Stimulated activated CD4-positive, alpha-beta T cell treated with anti-CD3 and anti-CD28 coated beads, Interleukin-15, amount 100 ng/mL, for 48 hours (primary cell): ENCODE measurements around the gene TAF6L.
"Not testable (repeated sequence)": the region's sequence is repeated elsewhere in the genome, so short reads cannot be mapped to it uniquely, and the experiment has no call there.

Experiments used
- DNase-seq, 2 donors: peaks; one replicate each; pipeline ENCODE4 v3.0.0-alpha.2; 2020; ENCODE audit warnings: low read depth in 2 of 2

Gene TAF6L

DNA sequence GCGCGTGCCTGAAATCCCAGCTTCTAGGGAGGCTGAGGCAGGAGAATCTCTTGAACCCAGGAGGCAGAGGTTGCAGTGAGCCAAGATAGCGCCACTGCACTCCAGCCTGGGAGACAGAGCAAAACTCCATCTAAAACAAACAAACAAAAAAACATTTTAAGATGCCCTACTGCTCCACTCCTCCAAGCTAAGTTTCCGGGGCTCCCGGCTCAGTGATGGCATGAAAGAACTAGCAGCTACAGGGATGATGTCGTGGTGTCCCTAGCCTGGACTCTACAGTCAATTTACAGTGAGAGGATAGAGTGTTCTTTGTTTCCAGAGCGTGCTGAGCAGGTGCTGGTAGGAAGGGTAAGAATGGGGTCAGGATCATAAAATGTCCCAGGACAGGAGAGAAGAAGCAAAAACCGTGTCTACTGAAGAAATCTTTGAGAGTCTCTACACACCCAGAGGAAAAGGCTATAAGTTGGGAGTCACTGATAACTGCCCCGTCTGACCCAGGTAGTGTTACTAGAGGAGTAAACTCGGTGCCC lies 16.0 kb upstream of the TAF6L start:
- no peak for DNase-seq

DNA sequence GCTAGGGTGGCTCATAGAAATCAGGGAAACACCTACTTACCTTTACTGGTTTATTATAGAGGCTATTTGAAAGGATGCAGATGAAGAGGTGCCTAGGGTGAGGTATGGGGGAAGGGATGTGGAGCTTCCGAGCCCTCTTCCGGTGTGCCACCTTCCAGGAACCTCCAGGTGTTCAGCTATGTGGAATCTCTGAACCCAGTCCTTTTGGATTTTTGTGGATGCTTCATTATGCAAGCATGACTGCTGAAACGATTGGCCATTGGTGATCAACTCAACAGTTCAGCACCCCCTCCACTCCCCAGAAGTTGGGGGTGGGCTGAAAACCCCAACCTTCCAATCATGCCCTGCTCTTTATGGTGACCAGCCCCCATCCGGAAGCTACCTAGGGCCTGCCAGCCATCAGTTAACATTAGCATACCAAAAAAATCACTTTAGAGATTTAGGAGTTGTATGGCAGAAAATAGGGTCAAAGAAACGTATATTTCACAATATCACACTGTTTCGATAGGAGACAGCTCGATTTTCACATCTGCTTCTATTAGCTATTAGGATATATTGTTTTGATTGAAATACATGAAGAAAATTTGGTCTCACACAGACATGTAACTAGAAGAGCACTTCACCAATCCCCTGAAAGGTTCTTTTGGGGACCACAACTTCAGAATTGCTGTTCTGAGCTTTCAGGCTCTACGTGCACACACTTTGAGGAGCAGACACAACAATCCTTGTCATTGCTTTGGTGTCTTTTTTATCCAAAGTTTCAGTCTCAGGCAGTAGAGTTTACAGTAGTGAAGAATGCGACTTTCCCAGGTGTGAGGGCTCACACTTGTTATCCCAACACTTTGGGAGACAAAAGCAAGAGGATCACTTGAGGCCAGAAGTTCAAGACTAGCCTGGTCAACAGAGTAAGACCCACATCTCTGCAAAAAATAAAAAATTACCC lies 13.1 kb upstream of the TAF6L start:
- DNase-seq: no peak

DNA sequence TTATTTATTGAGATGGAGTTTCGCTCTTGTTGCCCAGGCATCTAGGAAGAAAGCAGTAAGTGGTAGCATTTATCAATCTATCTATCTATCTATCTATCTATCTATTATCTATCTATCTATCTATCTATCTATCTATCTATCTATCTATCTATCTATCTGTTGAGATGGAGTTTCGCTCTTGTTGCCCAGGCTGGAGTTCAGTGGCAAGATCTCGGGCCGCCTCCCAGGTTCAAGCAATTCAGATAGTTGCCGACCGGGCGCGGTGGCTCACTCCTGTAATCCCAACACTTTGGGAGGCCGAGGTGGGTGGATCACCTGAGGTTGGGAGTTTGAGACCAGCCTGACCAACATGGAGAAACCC lies 10.3 kb upstream of the TAF6L start:
- not testable (repeated sequence) for DNase-seq

DNA sequence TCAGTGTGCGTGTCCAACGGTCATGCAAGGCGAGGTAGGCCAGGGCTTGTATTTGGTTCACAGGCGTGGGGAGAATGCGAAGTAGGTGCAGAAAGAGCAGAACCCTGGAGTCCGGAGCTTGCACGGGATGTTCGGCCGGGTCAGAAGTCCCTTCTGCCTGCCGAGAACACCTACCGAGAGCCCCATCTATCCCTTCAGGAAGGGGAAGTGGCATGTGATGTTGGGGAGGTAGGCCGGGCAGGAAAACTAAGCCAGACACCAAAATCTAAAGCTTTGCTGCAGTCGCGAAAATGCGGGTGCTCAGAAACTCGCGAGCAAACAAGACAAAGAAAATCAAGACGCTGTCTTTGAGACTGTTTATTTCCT lies 435 bp upstream of the TAF6L start:
- no peak for DNase-seq

DNA sequence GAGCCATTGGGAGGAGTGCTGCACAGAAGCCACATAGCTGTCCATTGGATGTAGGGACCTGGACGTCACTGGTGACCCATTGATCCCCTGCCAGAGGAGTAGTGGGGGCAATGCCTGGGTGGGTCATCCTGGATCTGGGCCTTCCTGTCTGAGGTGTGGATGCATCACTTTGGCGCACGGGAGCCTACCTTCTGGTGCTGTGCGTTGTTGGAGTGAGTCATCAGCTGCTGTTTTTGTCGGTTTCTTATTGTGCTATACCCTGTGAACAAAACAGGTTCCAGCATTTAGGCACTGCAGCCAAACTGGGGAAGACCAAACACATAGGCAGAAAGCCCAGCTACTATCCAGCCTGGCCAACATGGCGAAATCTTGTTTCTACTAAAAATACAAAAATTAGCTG lies 3.2 kb downstream of the TAF6L start:
- DNase-seq: no peak

DNA sequence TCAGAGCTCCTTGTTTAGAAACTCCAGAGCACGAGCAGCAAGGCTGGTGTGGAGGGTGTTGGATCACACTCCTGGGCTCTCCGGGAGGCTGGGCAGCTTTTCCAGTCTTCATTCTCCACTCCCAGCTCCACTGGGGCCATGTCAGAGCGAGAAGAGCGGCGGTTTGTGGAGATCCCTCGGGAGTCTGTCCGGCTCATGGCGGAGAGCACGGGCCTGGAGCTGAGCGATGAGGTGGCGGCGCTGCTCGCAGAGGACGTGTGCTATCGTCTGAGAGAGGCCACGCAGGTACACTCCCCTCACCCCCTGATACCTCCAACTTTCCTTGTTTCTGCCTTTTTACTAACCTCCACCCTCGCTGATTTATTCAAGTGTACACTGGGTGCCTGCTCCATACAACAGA lies 4.5 kb downstream of the TAF6L start:
- DNase-seq: no peak

DNA sequence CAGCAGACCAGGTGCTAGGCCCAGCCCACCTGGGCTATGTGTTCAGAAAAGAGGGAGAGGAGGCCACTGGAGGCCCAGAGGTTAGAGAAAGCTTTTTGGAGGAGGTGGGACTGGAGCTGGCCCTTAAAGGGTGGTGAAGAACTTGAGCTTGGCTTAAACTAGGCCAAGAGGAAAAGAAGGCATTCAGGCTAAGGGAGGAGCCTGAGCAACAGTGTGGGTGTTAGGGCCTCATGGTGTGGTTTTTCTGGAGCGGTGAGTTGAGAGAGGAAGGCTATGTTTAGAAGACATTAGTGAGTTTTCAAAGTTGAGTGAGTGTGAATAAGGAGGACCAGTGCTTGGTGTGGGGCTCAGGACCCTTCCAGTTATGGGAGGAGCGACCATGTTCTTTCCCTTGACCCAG lies 6.2 kb downstream of the TAF6L start:
- no peak for DNase-seq

DNA sequence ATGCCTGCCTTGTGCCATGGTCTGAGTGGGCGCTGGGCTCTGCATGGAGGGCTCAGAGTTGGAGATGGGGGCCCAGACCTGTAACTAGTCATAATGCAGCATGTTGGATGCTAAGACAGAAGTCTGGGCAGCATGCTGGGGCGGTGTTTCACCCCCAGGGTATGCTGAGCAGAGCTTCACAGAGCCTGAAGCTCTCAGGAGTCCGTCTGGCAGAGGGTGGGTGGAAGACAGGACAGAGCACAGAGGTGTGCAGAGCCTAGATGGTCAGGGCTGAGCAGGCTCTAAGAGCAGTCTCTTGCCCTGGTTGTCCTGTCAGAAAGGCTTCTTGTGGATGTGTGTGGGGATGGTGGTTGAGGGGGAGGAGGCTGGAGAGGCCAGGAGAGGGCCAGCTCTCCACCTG lies 7.2 kb downstream of the TAF6L start:
- no peak for DNase-seq

DNA sequence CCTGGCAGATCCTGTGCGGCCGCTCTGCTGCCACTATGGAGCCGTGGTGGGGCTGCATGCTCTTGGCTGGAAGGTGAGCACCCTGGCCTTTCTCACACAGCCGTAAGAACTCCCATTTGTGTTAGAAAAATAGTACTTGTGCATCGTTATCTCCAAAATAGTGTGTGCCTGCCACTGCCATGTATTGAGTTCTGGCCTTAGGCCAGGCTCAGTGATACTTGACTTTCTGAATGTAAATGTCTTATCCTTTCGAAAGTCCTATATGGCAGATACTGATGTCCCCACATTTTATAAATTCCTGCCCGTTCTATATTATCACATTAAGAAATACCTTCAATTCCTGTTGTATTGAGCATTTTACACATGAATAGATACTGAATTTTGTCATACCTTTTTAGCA lies 11.6 kb downstream of the TAF6L start:
- DNase-seq: no peak

DNA sequence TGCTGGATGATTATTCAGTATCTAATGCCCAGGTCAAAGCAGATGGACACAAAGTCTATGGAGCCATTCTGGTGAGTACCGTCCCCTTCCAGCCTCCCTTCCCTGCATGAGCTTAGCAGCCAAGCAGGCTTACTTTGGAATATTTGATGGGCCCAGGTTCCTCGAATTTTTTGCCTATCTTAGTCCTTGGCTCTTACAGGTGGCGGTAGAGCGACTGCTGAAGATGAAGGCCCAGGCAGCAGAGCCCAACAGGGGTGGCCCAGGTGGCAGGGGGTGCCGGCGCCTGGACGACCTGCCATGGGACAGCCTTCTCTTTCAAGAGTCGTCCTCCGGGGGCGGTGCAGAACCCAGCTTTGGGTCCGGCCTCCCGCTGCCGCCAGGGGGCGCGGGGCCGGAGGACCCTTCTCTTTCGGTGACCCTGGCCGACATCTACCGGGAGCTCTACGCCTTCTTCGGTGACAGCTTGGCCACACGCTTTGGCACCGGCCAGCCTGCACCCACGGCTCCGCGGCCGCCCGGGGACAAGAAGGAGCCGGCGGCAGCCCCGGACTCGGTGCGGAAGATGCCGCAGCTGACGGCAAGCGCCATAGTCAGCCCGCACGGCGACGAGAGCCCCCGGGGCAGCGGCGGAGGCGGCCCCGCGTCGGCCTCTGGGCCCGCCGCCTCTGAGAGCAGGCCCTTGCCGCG lies 15.3 kb downstream of the TAF6L start:
- DNase-seq: peak; percentile 72 to 81

DNA sequence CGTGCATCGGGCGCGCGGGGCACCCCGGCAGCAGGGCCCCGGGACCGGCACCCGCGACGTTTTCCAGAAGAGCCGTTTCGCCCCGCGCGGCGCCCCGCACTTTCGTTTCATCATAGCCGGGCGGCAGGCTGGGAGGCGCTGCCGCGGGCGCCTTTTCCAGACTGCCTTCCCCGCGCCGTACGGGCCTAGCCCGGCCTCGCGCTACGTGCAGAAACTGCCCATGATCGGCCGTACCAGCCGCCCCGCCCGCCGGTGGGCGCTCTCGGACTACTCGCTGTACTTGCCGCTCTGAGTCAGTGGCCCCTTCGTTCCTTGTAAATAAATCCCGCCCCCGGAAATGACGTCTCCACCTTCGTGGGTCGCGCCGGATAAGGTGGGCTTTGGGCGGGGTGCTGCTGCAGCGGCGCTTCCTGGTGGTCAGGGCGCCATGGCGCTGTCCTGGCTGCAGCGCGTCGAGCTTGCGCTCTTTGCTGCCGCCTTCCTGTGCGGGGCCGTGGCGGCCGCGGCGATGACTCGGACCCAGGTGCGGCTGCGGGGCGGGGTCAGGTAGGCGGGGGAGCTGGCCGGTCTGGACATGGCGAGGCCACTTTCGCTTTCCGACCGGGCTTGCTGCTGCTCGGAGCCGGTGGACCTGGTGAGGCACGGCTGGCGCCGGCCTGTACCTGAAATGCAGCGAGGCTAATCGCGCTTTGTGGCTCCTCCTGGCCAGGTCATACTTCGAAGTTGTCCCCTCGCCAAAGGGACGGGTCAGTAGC lies 16.0 kb downstream of the TAF6L start, which contains the start of gene TMEM179B:
Gene TMEM179B (plus strand): TSS at position 398 of the 755 bp plus-strand sequence. CDS start 30 bp downstream, at position 428.
- peak; percentile 98 for DNase-seq

DNA sequence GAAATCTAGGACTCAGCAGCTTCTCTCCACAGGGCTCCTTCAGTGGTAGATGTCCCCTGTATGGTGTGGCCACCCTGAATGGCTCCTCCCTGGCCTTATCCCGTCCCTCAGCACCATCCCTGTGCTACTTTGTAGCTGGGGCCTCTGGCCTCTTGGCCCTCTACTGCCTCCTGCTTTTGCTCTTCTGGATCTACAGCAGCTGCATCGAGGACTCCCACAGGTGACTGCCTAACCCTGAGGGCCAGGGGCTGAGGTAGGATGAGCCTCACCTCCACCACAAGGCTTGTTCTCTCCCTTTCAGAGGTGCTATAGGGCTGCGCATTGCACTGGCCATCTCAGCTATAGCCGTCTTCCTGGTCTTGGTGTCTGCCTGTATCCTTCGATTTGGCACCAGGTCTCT lies 17.8 kb downstream of the TAF6L start:
- no peak for DNase-seq

DNA sequence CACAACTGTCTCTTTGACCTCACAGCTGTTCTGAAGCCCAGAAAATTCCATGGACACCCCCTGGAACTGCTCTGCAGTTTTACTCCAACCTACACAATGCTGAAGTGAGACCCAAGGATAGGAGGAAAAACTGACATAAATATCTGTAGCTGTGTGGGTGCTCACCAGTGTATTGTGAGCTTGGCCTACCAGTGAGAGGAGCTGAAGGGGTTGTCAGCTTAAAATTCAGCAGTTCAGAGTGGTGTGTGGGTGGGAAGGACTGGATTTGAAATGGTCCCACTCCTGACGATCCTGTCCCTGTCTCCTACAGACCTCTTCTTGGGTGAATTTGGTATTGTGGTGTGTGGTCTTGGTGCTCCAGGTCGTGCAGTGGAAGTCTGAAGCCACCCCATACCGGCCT lies 18.4 kb downstream of the TAF6L start:
- no peak for DNase-seq

DNA sequence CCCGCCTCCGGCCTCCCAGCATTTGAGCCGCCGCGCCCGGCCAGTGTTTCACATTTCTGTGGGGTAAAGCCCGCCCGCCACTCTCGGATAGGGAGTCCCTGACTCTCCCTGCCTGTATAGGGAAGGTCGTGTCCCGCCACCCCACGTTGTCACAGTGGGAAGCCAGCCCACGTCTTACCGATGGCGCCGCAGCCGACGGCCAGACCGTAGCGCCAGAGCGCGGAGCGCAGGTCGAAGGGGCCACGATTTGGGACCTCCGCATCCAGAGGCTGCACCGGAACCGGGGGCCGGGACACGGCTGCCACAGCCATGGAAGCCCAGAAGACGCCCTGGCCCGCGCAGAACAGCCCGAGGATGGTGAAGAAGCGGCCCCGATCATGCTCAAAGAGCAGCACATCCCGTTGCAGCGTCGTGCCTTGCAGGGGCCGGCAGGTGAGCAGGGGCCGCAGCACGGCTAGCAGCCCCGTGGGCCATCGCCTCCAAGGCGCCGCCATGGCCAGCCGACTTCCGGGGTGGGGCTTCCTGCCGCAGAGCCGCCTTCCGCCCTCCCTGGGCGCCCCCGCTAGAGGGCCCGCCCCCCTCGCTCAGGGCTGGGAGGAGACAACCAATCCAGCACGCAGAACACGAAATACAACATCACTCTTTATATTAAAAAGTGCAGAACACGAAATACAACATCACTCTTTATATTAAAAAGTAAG lies 20.5 kb downstream of the TAF6L start, which contains the start of gene TMEM223:
Gene TMEM223 (minus strand): TSS at position 506 of the 701 bp plus-strand sequence. CDS start 12 bp downstream, at position 494.
- DNase-seq: peak; percentile 75 to 90

DNA sequence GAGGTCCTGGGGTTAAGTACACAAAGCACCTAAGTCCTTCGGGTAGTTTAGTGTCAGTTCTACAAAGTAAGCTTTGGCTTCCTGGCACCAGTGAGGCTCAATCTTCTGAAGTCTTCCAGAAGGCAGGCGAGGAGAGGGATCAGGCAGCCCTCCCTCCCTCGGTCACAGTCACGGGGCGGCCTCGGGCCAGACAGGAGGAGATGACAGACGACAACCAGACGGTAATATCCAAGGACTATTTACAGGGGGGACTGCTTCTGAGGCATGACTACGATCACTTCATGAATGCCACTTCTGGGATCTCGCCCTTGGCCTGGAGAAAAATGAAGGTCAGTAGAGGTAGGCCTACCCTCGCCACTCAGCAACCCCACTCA lies 21.0 kb downstream of the TAF6L start:
- no peak for DNase-seq

DNA sequence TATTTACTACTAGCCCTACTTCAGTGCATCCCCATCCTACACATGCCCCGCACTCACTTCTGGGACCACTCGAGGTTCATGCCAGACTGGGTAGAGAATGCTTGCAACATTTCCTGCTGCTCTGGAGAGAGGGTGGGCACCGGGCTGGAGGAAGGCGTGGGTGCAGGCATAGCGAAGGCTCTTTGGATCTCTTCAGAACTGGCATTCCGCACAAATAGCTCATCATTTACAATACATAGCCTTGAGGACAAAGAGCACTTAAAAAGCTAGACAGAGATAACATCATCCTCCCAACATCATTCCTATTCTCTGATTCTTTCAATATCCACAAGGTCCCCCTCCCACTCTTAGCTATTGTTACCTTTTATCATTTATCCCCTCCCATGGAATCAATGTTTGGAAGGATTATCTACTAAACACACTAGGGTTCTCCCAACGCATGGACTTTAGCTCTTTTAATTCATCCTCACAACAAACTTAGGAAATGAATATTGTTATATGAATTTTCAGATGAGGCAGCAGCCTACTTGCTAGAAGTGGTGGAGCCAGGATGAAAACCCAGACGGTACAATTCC lies 23.1 kb downstream of the TAF6L start:
- no peak for DNase-seq

DNA sequence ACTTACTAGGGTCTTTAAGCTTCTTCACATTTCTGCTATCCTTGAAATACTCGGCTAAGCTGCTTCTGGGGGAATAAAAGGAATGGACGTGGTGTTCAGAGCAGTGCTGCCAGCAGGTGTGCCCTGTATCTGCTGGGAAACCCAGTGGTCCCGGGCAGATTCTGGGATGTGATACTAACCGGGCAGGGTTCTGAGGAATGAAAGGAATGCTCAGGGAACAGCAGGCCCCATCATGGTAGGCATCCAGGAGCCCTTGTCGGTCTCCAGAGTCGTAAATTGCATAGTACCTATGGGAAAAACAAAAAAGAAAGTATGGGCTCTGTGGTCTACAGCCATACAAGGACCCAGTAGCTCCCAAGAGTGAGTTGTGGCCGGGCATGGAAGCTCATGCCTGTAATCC lies 25.1 kb downstream of the TAF6L start:
- DNase-seq: no peak

DNA sequence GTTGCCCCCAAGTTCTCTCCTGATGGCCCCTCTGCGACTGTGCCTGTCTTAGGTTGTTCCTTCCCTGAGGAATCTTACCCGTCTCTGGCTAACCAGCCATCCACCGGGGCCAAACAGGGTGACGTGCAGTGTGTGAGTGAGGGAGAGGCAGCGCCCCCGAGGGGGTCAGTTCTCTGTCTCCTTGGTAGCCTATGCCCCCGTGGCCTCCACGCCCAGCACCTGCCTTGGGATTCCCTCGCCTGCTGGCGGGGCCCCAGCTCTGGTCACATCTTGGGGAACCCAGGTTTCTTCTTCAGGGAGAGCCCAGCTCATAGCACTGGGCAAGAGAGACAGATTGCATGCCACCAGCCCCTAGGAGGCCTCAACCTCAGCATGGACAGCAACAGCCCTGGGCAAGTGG lies 28.3 kb downstream of the TAF6L start:
- DNase-seq: no peak

DNA sequence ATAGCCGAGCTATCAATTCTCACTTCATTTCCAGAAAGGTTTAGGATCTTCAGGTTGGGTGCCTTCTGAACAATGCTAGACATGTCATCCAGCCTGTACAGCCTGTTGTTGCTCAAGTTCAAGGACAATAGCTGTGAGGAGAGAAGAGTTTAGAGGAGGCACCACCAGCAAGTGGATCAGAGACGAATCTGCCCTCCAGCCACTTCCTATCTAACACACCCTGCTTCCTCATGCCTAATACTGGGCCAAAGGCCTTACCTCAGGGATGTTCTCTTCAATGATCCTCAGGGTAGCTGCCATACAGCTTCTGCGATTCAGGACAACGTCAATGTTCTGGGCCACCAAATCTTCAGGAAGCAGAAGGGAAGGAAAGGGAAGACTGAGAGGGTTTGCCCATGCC lies 29.9 kb downstream of the TAF6L start:
- DNase-seq: no peak

DNA sequence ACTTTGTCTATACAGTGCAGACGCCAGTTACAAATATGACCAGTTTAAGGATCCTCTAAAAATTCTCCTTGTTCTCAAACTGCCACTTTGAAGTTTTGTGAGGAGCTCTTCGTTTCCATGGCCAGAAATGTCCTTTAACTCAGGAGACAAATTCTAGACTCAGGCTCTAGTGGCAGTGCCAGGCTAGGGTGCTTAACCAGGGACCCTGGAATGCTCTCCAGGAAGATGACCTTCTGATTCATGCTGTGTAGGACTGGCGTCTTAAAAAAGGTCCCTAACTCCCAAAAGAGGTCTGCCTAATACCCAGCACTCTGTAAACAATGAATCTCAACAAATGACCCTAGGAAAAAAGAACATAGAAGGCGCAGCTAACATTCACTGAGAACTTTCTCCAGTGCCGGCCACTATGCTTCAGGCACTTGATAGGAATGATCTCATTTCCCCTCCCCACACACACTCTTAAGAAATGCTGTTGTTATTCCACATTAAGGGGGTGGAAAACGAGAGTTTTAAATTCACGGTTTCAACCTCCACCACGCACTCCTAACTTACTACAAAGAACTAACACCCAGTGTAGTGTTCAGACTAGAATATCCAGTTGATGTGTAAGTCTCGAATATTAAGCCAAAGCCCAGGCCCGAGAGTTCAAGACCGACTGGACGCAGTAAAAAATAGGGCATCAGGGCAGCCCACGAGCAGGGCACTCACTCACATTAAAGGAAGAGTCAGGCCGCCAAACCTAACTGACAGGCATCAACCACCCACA lies 33.3 kb downstream of the TAF6L start:
- no peak for DNase-seq
